ENCODE measurements around the gene CCNI2. TPM values are rescaled to one million over a fixed set of nuclear protein-coding genes. Genes with fewer than 3 reads are reported as not detected.

The CCNI2 gene
- total RNA-seq, 4 donors from 2014 or later: 0.19 to 0.29 TPM; not detected in 2

DNA sequence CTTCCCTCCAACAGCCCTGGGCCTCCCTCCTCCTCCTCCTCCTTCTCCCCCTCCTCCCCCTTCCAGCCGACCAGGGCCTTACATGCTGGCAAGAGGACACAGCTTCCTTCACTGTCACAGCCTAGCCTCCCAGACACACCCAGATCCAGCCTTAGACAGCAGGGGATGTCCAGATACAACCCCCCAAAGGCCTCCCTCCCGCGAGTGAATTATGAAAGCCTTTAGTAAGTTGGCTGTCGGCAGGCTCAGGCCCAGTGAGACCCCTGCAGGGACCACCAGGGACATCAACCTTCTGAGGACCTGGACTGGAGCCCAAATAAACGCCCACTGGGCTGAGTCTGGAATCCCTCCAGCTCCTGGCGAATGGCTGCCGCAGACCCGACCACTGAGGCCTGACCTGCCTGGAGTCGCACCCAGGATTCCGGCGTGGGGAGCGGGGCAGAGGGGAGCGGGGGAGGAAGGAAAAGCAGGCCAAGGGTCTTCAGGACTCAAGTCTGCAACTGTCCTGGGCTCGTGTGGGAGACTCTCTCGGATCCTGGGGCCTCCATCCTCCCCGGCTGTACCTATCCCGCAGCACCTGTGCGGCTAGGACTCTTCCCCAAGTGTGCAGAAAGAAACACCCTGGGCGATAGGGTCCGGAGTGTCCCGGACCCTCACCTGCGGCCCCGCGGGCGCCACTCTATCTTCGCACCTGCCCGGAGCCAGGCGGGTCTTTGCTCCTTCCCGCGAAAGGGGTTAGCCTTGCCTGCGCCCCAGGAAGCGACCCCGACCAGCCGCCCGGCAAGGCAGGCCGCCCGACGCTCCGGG, 29.1 kb downstream of the CCNI2 start:
- Histone ChIP-seq H3K4me3 (peak overlapping the region; percentile 79 to 96 (median 86)), H3K27ac (peak overlapping the region; percentile 82 to 91 (median 87)), H3K36me3 (no peaks in the 10 kb centered on the region), H3K4me1 (peaks cover 32 to 62% (median 37%) of the 10 kb centered on the region in 3 donors), H3K27me3 (no peaks in the 10 kb centered on the region), H3K9me3 (no peaks in the 10 kb centered on the region)
- 10% methylated on average over 1 of the region's 39 CpGs; no CpG with 5 or more reads in 1 of the 2 donors for WGBS, 2 donors
- intact Hi-C loops (cut with DNase I): no loop called here
- TF ChIP-seq POLR2A (IDR thresholded peaks at IDR 0.05): no peak
- TF ChIP-seq, protein P1, sequence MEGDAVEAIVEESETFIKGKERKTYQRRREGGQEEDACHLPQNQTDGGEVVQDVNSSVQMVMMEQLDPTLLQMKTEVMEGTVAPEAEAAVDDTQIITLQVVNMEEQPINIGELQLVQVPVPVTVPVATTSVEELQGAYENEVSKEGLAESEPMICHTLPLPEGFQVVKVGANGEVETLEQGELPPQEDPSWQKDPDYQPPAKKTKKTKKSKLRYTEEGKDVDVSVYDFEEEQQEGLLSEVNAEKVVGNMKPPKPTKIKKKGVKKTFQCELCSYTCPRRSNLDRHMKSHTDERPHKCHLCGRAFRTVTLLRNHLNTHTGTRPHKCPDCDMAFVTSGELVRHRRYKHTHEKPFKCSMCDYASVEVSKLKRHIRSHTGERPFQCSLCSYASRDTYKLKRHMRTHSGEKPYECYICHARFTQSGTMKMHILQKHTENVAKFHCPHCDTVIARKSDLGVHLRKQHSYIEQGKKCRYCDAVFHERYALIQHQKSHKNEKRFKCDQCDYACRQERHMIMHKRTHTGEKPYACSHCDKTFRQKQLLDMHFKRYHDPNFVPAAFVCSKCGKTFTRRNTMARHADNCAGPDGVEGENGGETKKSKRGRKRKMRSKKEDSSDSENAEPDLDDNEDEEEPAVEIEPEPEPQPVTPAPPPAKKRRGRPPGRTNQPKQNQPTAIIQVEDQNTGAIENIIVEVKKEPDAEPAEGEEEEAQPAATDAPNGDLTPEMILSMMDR (IDR thresholded peaks at IDR 0.05): no peak
- no peak for DNase-seq

DNA sequence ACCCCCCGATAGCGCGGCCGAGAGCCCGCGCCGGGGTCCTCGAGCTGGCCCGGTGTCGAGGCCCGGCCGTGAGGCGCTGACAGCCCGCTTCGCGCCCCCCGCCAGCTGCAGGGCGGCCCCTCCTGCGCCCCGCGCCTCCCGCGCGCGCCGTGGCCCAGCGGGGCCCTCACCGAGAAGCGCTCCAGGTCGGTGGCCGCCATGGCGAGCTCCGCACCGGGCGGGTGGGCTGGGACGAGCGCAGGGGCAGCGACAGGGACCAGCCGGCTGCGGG, 29.6 kb downstream of the CCNI2 start:
- no peak for DNase-seq
- Histone ChIP-seq H3K27ac (peak overlapping the region; percentile 82 to 91 (median 87)), H3K4me1 (peaks cover 30 to 57% (median 31%) of the 10 kb centered on the region in 3 donors), H3K9me3 (no peaks in the 10 kb centered on the region), H3K27me3 (no peaks in the 10 kb centered on the region), H3K4me3 (peak overlapping the region; percentile 79 to 96 (median 86)), H3K36me3 (no peaks in the 10 kb centered on the region)
- intact Hi-C loops (cut with DNase I): no loop called here
- TF ChIP-seq POLR2A (IDR thresholded peaks at IDR 0.05): no peak
- TF ChIP-seq, protein P1 (IDR thresholded peaks at IDR 0.05): no peak
- no CpG with 5 or more reads among the region's 40 CpGs for WGBS, 2 donors

DNA sequence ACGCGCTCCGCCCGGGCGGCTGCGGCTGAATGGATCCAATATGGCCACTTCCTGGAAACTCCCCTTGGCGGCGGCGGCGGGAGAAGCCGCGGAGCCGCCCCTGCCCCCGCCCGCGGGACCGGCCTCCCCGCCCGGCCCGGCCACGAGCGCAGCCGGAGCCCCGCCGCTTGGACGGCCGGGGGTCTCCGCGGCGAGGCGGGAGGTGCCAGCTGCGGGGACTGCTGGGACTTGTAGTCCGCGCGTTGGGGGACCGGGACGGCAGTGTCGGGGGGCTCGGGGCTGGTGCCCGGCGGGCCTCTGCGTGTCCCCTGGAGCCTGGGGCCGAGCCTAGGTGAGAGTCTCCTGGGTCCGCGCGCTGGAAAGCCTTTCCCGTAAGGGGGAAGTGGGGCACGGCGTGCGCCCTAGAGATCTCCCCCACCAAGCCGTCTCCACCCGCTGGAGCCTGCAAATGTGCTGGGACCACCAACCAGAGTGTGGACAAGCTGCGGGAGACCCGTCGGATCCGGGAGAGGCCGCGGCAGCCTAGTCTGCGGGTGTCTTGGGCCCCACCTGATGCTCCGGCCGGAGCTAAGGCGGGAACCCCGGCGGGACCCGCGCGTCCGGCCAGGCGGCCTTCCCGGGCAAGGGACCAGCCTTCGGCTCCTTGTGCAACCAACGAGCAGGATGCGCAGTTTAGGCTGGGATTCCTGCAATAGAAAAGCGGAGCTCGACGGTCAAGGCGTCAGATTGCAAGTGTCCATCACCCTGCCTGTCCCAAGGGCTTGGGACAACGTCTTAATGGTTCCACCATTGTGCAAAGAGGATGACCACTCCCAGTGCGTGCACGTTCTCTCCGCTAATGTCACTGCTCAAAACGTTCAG, 30.2 kb downstream of the CCNI2 start, which contains the start of gene SEPTIN8:
Gene SEPTIN8, minus strand, starts transcription at position 31 of the 861 bp plus-strand sequence. CDS start 102 bp downstream, outside the sequence.
- Histone ChIP-seq H3K27ac (peak within 1 kb of the TSS; percentile 82 to 91 (median 87)), H3K27me3 (no peaks in the 10 kb centered on the region), H3K36me3 (no peaks in the 10 kb centered on the region), H3K4me1 (peaks cover 27 to 54% (median 28%) of the 10 kb centered on the region in 3 donors), H3K4me3 (peak within 1 kb of the TSS; percentile 79 to 96 (median 86)), H3K9me3 (no peaks in the 10 kb centered on the region)
- TF ChIP-seq, protein P1 (IDR thresholded peaks at IDR 0.05): no peak
- no peak for TF ChIP-seq POLR2A (IDR thresholded peaks at IDR 0.05)
- no peak for DNase-seq
- 13 to 16% methylated on average over 6 to 9 of the region's 82 CpGs for WGBS, 2 donors
- intact Hi-C loops (cut with DNase I): no loop called here

DNA sequence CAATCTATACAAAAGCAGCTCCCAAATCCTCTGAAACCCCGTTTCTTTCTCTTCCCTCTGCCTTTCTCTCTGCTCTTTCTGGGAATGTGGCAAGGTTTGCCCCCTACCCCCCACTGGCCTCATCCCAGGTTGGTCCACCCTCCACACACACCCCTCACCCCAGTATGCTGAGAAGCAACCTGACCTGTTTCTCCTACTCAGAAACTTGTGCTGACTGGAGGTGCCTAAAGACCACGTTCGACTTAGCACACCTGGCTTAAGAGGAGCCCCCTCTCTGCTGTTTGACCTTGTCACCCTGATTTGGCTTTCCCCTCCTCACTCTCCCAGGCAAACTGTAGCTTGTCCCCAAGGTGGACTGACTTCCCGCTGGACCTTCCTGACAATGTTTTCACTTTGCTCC, 30.9 kb downstream of the CCNI2 start:
- intact Hi-C loops (cut with DNase I): no loop called here
- TF ChIP-seq, protein P1 (IDR thresholded peaks at IDR 0.05): no peak
- TF ChIP-seq POLR2A (IDR thresholded peaks at IDR 0.05): no peak
- Histone ChIP-seq H3K9me3 (no peaks in the 10 kb centered on the region), H3K27ac (peak overlapping the region in 3 of 4 donors; percentile 35 to 91 (median 89)), H3K36me3 (no peaks in the 10 kb centered on the region), H3K27me3 (no peaks in the 10 kb centered on the region), H3K4me1 (peaks cover 27 to 54% (median 31%) of the 10 kb centered on the region in 3 donors), H3K4me3 (peak overlapping the region; percentile 79 to 96 (median 86))
- DNase-seq: no peak
- WGBS, 2 donors: 43 to 52% methylated on average over 4 of the region's 4 CpGs

DNA sequence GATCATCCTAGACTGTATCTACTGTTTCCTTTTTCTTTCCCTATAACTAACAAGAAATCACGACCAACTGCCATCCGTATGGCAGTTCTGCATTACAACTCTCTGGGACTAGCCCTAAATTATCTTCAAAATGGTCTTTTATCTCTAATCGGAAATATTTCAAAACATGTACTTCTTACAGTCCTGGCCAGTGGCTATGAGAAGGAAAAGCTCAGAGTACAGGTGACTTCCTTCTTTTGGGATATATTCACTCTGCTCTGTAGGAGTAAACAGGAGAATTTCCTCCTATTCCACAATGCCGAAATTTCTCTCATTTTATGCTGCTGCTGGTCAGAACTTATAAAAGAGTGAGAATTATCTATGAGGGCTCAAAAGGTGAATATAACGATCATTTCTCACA, 31.6 kb downstream of the CCNI2 start:
- intact Hi-C loops (cut with DNase I): no loop called here
- no peak overlapping the region for H3K4me3 ChIP-seq
- WGBS, 2 donors: 85 to 92% methylated on average over 5 of the region's 5 CpGs
- H3K36me3 ChIP-seq: no peaks in the 10 kb centered on the region
- H3K27me3 ChIP-seq: no peaks in the 10 kb centered on the region
- peaks cover 24 to 50% (median 31%) of the 10 kb centered on the region in 3 donors for H3K4me1 ChIP-seq
- TF ChIP-seq, protein P1 (IDR thresholded peaks at IDR 0.05): no peak
- TF ChIP-seq POLR2A (IDR thresholded peaks at IDR 0.05): no peak
- no peaks in the 10 kb centered on the region for H3K9me3 ChIP-seq
- no peak overlapping the region for H3K27ac ChIP-seq
- no peak for DNase-seq

Data from esophagus squamous epithelium (tissue), 5 donors.